HepG2 (cell line): ENCODE measurements around the gene STIMATE. TPM values are rescaled to one million over a fixed set of nuclear protein-coding genes. Genes with fewer than 3 reads are reported as not detected.
A peak's percentile ranks its signal among the peaks of the same experiment; 100 is the strongest.

Experiments used
- CENPT ChIP-seq: sonication (generic); formaldehyde crosslinking; IDR thresholded peaks from 2 replicates; pipeline ENCODE4 v1.8.0; 2022; ENCODE audit warnings: low read depth, mild to moderate bottlenecking, moderate library complexity, missing genetic modification reagents
- CTCF ChIP-seq: sonication (generic); formaldehyde crosslinking; IDR thresholded peaks from 2 replicates; pipeline ENCODE4 v1.5.0; 2020; ENCODE audit warnings: mild to moderate bottlenecking, missing genetic modification reagents, moderate library complexity
- FOXC1 ChIP-seq: sonication (generic); formaldehyde crosslinking; IDR thresholded peaks from 2 replicates; pipeline ENCODE4 v1.8.0; 2022; ENCODE audit warnings: mild to moderate bottlenecking, missing genetic modification reagents, borderline replicate concordance
- GABPB1 ChIP-seq: IDR thresholded peaks from 2 replicates; pipeline ENCODE4 v1.6.1; 2016; ENCODE audit warnings: mild to moderate bottlenecking, missing genetic modification reagents, moderate library complexity, missing compliant biosample characterization
- HOXA3 ChIP-seq: sonication (generic); formaldehyde crosslinking; IDR thresholded peaks from 2 replicates; pipeline ENCODE4 v1.5.0; 2020; ENCODE audit warnings: missing genetic modification reagents
- KLF12 ChIP-seq: sonication (generic); formaldehyde crosslinking; IDR thresholded peaks from 2 replicates; pipeline ENCODE4 v1.4.0; 2020; ENCODE audit warnings: missing genetic modification reagents, borderline replicate concordance
- KLF16 ChIP-seq, 2 experiments: sonication (generic) in 1 of 2; formaldehyde crosslinking in 1 of 2; IDR thresholded peaks; 2 replicates each; pipeline versions ENCODE4 v1.6.1 to v1.8.0; 2016 to 2023; ENCODE audit warnings: missing genetic modification reagents in 2 of 2, missing compliant biosample characterization in 1 of 2
- KLF6 ChIP-seq: IDR thresholded peaks from 2 replicates; pipeline ENCODE4 v1.8.0; 2016; ENCODE audit warnings: missing biosample characterization, missing genetic modification reagents
- MAFK ChIP-seq, 2 experiments: IDR thresholded peaks in 1 of 2; conservative IDR thresholded peaks in 1 of 2; 2 replicates each; pipeline ENCODE4 v1.6.1; 2011; ENCODE audit warnings: improper control_type of control experiment in 2 of 2, low read length in 2 of 2
- RELA ChIP-seq: sonication (generic); formaldehyde crosslinking; IDR thresholded peaks from 2 replicates; pipeline ENCODE4 v1.4.0; 2020; ENCODE audit warnings: missing genetic modification reagents
- SIN3A ChIP-seq: IDR thresholded peaks from 2 replicates; pipeline ENCODE4 v1.6.1; 2011; ENCODE audit warnings: low read depth, mild to moderate bottlenecking, control low read depth, low read length, borderline replicate concordance
- SMAD1 ChIP-seq: sonication (generic); formaldehyde crosslinking; IDR thresholded peaks from 2 replicates; pipeline ENCODE4 v1.4.0; 2020; ENCODE audit warnings: missing genetic modification reagents, low read depth, mild to moderate bottlenecking, borderline replicate concordance
- SP2 ChIP-seq: sonication (generic); formaldehyde crosslinking; IDR thresholded peaks from 2 replicates; pipeline ENCODE4 v1.5.1; 2020; ENCODE audit warnings: mild to moderate bottlenecking, missing genetic modification reagents
- TCF12 ChIP-seq, 2 experiments: fragments of 450-650 bp in 1 of 2; sonication (generic) in 1 of 2; formaldehyde crosslinking in 1 of 2; IDR thresholded peaks; 2 replicates each; pipeline versions ENCODE4 v1.6.1 to v1.8.0; 2017 to 2022; ENCODE audit warnings: antibody characterized with exemption in 1 of 2, mild to moderate bottlenecking in 1 of 2, missing genetic modification reagents in 1 of 2, moderate library complexity in 1 of 2
- ZBTB1 ChIP-seq: sonication (generic); formaldehyde crosslinking; IDR thresholded peaks from 2 replicates; pipeline ENCODE4 v1.4.0; 2020; ENCODE audit warnings: missing genetic modification reagents, borderline replicate concordance
- ZBTB38 ChIP-seq: sonication (generic); formaldehyde crosslinking; IDR thresholded peaks from 2 replicates; pipeline ENCODE4 v1.5.1; 2020; ENCODE audit warnings: mild to moderate bottlenecking, missing genetic modification reagents
- ZNF101 ChIP-seq: sonication (generic); formaldehyde crosslinking; IDR thresholded peaks from 2 replicates; pipeline ENCODE4 v1.4.0; 2020; ENCODE audit warnings: mild to moderate bottlenecking, low read depth, missing genetic modification reagents, borderline replicate concordance
- ZNF225 ChIP-seq: sonication (generic); formaldehyde crosslinking; IDR thresholded peaks from 2 replicates; pipeline ENCODE4 v1.4.0; 2020; ENCODE audit warnings: mild to moderate bottlenecking, missing genetic modification reagents
- ZNF329 ChIP-seq: sonication (generic); formaldehyde crosslinking; IDR thresholded peaks from 2 replicates; pipeline ENCODE4 v1.9.0; 2021; ENCODE audit warnings: low read depth, mild to moderate bottlenecking, missing genetic modification reagents
- ZNF550 ChIP-seq: sonication (generic); formaldehyde crosslinking; IDR thresholded peaks from 2 replicates; pipeline ENCODE4 v1.4.0; 2020; ENCODE audit warnings: mild to moderate bottlenecking, missing genetic modification reagents, borderline replicate concordance
- ZNF749 ChIP-seq: sonication (generic); formaldehyde crosslinking; IDR thresholded peaks from 2 replicates; pipeline ENCODE4 v1.8.0; 2022; ENCODE audit warnings: mild to moderate bottlenecking, missing genetic modification reagents, moderate library complexity, borderline replicate concordance
- ZNF773 ChIP-seq: sonication (generic); formaldehyde crosslinking; IDR thresholded peaks from 2 replicates; pipeline ENCODE4 v1.4.0; 2020; ENCODE audit warnings: missing genetic modification reagents, borderline replicate concordance
- polyA plus RNA-seq, 8 experiments: library from polyadenylated mRNA; depleted of rRNA in 3 of 8; stranded (reverse) in 7 of 8; unstranded in 1 of 8; fragments of >200 nt; fragmentation: Illumina TruSeq in 4 of 8; extraction: Trizol in 4 of 8; gene quantifications; 2 replicates each; pipeline versions ENCODE4 v1.2.1 to v1.2.3, GENCODE V29; 2011 to 2016; ENCODE audit warnings: low read depth in 4 of 8, missing spikeins in 1 of 8, mixed read lengths in 1 of 8; ENCODE audit not compliant: insufficient read depth in 1 of 8
- total RNA-seq, 5 experiments: library from RNA; depleted of rRNA; stranded (reverse); fragments of >200 nt; fragmentation: Illumina TruSeq; extraction: Trizol; gene quantifications; 2 replicates each; pipeline ENCODE4 v1.2.3, GENCODE V29; 2016; ENCODE audit warnings: low read depth in 1 of 5

Gene STIMATE
- total and polyA plus RNA-seq, 2 of the 13 experiments (the other 11 are each of a cell fraction or from before 2014, with no cell fraction given), result 5.7 to 11.7 TPM

GRCh38 chr3:52897130-52898122, at the start of gene STIMATE (continued):
- TF ChIP-seq RELA (CRISPR knock-in tag), result no peak
- TF ChIP-seq ZNF225 (CRISPR knock-in tag), result 0 out of 2 replicates have a peak, but pooled peaks have one; percentile 27
- TF ChIP-seq SP2, result peak; percentile 70
- TF ChIP-seq SMAD1 (CRISPR knock-in tag), result 0 out of 2 replicates have a peak, but pooled peaks have one; percentile 28
- TF ChIP-seq ZNF749 (CRISPR knock-in tag), result no peak
- no peak for TF ChIP-seq ZNF773 (CRISPR knock-in tag)
- TF ChIP-seq KLF6, result no peak
- peak; percentile 45; the same call in 1 of the 2 replicates for TF ChIP-seq GABPB1
- no peak for TF ChIP-seq ZNF101 (CRISPR knock-in tag)
- TF ChIP-seq TCF12 (IDR thresholded peaks at IDR 0.05), result no peak
- no peak for TF ChIP-seq TCF12 (CRISPR knock-in tag; IDR thresholded peaks at IDR 0.05)
- peak; percentile 32; the same call in 1 of the 2 replicates for TF ChIP-seq KLF12
- TF ChIP-seq ZNF550 (CRISPR knock-in tag), result no peak
- no peak; the same call in 1 of the 2 replicates for TF ChIP-seq HOXA3 (CRISPR knock-in tag)
- peak; percentile 48; the same call in 1 of the 2 replicates for TF ChIP-seq ZBTB38 (CRISPR knock-in tag)
- TF ChIP-seq KLF16 (CRISPR knock-in tag; IDR thresholded peaks at IDR 0.05), result no peak
- 0 out of 2 replicates have a peak, but pooled peaks have one; percentile 4 for TF ChIP-seq CTCF (CRISPR knock-in tag)
- TF ChIP-seq MAFK (conservative IDR thresholded peaks at IDR 0.05 in 1 of 2, IDR thresholded peaks at IDR 0.05 in 1 of 2; ENCODE audit: low read length in 2 of 2), result no peak
- TF ChIP-seq ZNF329 (CRISPR knock-in tag), result 0 out of 2 replicates have a peak, but pooled peaks have one; percentile 37
- 0 out of 2 replicates have a peak, but pooled peaks have one; percentile 38 for TF ChIP-seq CENPT (CRISPR knock-in tag)
- peak; percentile 72; the same call in 1 of the 2 replicates for TF ChIP-seq SIN3A
- TF ChIP-seq ZBTB1 (CRISPR knock-in tag), result no peak
- no peak for TF ChIP-seq FOXC1
